SK-N-MC (cell line): ENCODE results near the gene SIPA1L3.

Experiments used
- EZH2 ChIP-seq: fragments of 200-600 bp; sonication (generic); IDR thresholded peaks from one replicate; pipeline ENCODE4 v1.6.1; 2017; ENCODE audit warnings: antibody characterized with exemption
- FOXP2 ChIP-seq: optimal IDR thresholded peaks from 2 replicates; pipeline ENCODE3; 2011; ENCODE audit warnings: mild to moderate bottlenecking, moderate library complexity; ENCODE audit not compliant: insufficient read depth; ENCODE audit errors: extremely low read length, control extremely low read depth
- POLR2AphosphoS5 ChIP-seq: IDR thresholded peaks from 2 replicates; pipeline ENCODE4 v1.6.1; 2012; ENCODE audit warnings: mild to moderate bottlenecking, low read depth, low read length, borderline replicate concordance

GRCh38 chr19:38009650-38010242, 102.7 kb downstream of the SIPA1L3 start:
- TF ChIP-seq EZH2: no peak
- TF ChIP-seq POLR2AphosphoS5: no peak
- no peak for TF ChIP-seq FOXP2
